Stimulated activated CD8-positive, alpha-beta memory T cell treated with anti-CD3 and anti-CD28 coated beads, Interleukin-15, amount 100 ng/mL, for 1 hour (primary cell): ENCODE measurements around the gene HOXD1.

ENCODE experiments used
- DNase-seq: peaks from one replicate; pipeline ENCODE4 v3.0.0-alpha.2; 2020; ENCODE audit warnings: low read depth

Gene HOXD1

DNA sequence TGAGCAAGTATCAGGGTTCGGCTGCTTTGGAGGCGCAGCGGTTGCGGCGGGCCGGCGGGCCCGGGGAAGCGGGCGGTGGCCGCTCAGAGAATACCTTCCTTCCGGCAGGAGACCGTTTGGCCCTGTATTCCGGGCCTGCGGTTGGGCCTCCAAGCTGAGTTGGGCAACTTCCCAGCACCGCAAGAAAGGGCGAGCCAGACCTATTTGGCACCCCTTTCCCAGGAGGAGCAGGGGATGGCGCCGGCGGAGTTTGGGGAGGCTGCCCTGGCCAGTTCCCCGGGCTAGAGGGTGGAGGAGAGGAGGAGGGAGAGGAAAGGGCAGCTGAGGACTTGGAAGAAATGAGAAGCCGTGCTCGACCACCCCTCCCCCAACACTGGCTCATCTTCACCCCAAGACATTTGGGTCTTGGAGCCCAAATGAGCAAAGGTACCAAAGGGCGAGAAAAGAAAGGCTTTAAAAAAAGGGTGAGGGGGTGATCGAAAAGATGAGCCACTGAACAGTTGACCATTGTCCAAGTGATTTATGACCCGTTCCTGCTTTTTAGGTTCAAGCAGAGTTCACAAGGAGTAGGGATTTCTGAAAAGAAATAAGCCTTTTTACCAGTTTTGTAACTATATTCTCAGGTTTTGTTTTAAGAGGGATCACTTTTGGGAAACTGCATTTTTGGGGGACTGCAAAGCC, 23.0 kb upstream of the HOXD1 start:
- no peak for DNase-seq

DNA sequence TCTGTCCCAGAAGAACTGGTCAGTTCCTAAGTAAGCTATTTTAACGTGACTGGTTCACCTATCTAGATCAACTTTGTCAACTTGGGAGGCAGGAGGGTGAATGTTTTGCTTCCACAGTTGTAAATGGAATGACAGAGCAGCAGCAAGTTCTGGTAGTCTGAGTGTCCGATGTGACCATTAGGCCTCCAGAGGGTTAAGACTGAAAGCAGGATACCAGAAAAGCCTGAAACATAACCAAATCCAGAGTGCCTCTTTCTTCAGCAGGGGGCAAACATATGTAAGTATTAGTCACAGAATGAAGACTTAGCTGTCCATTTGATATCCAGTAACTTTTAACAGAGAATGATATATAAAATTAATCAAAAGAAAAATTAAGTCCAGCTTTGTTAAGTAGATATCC, 22.2 kb upstream of the HOXD1 start:
- DNase-seq = no peak

DNA sequence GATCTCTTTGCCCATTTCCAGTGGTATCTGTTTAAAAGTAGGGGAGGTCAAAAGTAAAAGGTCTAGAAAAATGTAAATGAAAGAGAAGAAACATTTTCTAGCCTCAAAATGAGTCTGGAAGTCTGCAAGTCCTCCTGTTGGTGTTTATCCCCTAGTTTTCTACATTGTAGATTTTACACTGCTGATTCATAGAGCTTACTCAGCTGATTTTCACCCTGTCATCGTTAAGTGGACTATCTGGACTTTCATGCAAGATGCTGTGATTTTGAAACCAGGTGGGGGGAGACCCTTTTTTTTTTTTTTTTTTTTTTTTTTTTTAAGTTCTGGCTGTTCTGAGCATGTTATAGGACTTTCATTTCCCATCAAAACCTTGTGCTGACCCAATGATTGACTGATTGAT, 21.1 kb upstream of the HOXD1 start:
- no peak for DNase-seq

DNA sequence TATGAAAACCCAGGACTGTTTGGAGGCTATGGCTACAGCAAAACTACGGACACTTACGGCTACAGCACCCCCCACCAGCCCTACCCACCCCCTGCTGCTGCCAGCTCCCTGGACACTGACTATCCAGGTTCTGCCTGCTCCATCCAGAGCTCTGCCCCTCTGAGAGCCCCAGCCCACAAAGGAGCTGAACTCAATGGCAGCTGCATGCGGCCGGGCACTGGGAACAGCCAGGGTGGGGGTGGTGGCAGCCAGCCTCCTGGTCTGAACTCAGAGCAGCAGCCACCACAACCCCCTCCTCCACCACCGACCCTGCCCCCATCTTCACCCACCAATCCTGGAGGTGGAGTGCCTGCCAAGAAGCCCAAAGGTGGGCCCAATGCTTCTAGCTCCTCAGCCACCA, 19.3 kb upstream of the HOXD1 start:
- no peak for DNase-seq

DNA sequence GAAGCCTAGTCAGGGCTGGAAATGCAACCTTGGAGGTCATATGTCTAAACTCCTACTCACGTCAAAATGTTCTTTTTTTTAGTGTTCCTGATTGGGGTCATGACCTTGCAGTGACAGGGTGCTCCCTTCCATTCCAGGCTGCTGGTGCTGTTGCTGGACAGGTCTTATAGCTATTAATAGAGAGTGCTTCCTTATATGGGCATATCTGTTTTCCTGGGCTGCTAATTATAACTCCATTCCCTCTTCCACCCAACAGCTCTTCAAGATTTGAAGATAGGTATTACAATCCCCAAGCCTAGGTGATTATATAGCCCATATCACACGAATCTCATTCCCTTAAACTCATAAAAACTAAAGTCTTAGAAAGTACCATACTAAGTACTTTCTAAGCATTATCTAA, 18.8 kb upstream of the HOXD1 start:
- DNase-seq = no peak

DNA sequence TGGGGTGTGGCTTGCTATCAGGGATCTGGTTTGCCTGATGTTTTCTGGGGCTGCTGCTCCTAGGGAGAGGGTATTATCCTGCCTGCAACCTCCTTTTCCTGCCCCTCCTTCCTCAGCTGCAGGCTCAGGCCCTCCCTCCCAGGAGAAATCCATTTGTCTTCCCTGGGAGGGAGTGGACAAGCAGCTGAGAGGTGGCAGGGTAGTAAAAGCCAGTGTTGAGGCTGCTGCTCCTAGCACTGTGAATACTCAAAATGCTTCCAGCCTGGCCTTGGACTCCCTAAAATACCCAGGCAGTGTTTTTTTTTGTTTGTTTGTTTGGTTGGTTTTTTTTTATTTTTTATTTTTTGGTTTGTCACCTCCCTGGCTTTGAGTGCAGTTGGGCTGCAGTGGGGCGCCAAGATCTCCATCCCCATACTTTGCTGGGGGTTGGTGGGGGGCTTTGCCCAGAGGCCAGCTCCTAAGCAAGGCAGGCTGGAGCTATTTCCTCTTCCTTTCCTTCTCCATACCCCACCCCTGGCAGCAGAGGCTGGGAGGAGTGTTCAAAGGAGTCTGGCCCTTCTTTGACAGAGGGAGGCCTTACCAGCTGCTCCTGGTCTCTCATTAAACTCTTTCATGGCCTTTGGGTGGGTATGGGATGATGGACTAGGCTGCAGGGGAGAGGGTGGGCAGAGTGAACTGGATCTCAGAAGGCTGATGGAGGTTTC, 17.7 kb upstream of the HOXD1 start:
- no peak for DNase-seq

DNA sequence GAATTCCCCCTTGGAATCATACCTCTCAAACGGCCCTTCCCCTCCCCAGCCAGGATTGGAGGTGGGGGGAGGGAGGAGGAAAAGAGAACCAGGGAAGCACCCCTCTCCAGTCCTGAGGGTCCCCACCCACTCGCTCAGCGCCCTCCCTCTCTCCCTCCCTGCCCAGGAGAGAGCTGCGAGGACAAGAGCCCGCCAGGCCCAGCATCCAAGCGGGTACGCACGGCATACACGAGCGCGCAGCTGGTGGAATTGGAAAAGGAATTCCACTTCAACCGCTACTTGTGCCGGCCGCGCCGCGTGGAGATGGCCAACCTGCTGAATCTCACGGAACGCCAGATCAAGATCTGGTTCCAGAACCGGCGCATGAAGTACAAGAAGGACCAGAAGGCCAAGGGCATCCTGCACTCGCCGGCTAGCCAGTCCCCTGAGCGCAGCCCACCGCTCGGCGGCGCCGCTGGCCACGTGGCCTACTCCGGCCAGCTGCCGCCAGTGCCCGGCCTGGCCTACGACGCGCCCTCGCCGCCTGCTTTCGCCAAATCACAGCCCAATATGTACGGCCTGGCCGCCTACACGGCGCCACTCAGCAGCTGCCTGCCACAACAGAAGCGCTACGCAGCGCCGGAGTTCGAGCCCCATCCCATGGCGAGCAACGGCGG, 17.0 kb upstream of the HOXD1 start:
- no peak for DNase-seq

DNA sequence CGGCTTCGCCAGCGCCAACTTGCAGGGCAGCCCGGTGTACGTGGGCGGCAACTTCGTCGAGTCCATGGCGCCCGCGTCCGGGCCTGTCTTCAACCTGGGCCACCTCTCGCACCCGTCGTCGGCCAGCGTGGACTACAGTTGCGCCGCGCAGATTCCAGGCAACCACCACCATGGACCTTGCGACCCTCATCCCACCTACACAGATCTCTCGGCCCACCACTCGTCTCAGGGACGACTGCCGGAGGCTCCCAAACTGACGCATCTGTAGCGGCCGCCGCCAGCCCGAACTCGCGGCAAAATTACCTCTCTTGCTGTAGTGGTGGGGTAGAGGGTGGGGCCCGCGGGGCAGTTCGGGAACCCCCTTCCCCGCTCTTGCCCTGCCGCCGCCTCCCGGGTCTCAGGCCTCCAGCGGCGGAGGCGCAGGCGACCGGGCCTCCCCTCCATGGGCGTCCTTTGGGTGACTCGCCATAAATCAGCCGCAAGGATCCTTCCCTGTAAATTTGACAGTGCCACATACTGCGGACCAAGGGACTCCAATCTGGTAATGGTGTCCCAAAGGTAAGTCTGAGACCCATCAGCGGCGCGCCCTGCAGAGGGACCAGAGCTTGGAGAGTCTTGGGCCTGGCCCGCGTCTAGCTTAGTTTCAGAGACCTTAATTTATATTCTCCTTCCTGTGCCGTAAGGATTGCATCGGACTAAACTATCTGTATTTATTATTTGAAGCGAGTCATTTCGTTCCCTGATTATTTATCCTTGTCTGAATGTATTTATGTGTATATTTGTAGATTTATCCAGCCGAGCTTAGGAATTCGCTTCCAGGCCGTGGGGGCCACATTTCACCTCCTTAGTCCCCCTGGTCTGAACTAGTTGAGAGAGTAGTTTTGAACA, 16.2 kb upstream of the HOXD1 start:
- DNase-seq = no peak

DNA sequence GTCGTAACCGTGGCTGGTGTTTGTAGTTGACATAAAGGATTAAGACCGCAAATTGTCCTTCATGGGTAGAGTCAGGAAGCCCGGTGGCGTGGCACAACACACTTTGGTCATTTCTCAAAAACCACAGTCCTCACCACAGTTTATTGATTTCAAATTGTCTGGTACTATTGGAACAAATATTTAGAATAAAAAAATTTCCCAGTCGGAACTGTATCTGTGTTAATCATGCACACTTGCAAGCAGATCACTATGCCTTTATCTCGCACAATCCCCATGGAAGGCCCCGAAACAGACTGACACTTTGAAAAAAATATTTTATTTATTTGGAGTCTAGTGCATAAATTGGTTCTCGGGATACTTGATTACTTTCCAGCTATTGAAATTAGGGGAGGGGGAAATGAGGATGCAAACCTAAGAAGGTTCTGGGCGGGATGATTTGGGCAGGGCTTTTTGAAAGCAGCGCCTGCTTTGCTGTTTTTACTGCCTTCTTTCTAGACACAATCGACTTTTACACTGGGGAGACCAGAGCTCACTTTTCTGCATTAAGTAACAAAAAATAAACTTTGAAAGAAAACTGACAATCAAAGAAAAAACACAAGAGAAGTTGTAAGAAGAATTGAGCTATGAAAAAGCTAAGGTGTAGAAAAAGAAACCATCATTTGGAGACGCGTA, 15.4 kb upstream of the HOXD1 start:
- DNase-seq = no peak

DNA sequence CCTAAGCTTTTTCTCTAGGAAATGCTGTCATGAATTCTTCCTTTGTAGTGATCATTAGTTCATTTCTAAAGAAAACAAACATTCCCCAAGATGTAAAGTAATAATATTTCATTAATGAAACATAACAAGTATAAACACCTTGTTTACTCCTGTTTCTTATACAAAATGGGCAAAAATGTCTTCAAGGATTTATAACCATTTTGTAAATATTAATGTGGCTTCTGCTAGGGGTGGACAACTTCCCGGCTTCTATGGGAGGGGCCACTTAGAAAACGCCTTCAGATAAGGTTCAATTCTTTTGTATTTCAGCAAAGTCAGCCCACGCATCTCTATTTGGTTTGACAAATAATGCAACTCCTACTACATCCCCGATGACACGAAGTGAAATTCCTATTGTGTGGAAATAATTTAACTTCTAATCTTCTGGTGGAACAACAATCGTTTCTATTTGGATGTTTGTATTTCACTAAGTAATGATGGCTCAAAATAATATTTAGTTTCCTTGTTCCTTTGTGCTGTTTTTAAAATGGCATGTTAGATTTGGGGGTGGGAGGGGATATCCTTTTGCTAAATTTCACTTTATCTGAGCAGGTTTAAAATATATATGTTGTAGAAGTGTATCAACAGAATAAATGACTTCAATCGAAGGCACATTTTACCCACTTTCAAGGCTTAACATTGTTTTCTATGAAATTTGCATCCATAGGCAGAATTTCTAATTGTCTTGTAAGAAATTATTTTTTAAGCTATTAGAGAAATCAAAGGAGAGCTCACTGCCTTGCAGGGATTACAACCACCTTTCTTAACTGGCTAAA, 14.7 kb upstream of the HOXD1 start:
- no peak for DNase-seq

DNA sequence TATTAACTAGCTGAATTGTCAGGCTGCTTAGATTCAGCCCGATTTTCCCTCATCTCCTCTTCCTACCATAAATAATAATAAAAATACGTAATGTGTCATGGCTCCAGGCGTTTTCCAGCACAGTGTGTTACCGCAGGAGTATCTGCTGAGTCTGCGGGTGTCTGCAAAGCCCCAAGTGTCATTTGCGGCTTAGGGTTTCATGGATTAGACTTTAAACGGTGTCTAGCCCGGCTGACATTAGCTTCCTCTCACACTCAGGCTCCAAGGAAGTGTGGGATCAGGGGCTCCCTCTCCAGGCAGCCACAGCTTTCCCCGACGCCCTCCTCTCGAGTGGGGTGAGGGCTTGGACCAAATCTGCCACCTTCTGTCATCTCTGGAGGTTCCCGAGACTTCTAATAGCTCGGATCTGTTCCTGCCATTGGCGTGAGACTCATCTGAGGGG, 14.1 kb upstream of the HOXD1 start:
- DNase-seq = no peak

DNA sequence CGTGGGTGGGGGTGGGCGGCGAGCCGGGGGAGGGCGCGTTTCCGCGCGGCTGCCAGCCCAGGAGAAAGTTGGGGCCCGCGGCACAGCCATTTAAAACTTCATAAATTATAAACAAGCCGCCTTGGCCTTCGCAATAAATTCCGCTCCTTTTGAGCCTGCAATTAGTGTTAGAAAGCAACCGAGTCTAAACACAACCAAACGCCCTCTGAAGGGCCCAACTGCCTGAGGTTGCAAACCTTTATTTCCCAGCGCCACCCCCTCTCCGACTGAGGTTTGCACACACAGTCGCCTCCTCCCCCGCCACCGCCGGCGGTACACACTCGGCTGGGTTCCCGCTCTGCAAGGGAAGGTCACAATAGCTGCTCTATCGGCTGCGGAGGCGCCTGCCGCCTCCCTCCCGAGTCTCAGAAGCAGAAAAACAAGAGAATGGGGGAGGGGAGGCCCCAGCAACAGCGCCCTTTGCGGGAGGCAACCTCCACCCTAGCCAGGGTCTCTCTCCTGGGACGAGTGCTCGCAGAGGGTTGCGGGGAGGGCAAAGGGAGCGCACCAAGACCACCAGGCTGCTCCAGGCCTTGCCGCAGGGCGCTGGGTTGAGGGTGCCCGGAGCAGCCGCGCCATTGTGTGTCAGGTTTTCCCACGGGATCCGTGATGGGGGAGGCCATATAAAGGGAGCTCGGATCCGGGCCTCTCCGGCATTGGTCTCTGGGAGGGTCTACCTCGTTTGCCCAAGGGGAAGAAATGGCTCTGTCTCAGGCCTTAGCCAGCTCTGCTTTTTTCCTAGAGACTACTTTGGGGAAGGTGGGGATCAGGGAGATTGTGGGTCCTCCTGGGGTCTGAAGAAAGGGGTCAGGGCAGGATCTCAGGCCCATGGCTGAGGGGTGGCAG, 13.4 kb upstream of the HOXD1 start:
- no peak for DNase-seq

DNA sequence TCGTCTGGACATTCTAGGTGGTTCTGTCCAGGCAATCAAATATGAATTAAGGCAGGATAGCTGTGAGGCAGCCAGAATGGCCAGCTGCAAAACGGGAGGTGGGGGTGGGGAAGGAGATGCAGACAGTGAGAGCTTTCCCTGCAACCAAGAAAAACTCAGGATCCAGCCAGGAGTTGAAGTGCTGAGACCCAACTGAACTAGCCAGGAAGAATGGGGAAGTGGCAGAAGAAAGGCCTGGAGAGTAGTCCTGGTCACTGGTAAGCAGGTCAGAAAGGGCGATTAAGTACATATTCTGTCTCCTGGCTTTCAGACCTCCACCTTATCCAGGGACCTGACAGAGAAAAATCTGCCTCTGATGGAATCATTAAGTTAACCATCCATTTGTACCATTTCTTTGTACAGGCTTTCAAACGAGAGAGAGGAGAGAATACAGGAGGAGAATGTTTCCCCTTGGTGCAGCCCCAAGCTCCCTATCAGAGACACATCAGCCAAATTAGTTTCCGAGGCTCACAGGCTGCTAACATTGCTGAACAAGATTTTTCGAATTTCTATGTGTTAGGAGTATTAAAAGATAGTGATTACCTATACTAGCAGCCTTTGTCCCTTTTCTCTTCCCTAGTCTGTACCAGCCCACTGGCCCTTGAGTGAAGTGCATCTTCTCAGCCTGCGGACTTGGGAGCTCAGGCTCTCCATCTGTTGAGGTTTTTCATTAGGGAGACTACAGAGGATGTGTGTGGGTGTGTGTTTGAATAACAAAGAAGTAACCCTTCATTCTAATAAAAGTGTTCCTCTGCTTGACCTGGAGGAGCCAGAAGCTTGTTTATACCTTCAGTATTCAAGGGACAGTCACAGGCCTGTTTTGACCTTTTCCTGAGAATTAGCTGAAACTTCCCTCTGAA, 12.5 kb upstream of the HOXD1 start:
- no peak for DNase-seq

DNA sequence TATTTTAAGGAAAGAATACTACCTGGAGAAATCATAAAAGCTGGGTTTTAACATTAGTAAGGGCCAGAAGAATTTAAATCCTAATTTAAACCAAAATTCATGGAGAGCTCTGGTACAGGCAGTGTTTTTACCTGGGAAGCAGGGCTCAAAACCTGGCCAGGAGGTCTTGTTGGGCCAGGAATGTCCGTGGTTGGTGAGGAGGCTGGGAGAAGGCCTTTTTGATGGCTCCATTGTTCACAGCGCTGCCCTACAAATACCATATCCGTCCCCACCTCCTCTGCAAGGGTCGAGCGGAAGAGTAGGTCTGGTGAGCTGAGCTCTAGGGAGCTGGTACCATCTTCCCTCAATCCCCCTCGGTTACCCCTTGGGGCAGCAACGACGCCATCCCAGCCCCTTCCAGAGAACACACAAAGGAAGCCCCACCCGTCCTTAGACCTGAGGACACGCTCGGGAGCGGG, 10.9 kb upstream of the HOXD1 start:
- DNase-seq = no peak

DNA sequence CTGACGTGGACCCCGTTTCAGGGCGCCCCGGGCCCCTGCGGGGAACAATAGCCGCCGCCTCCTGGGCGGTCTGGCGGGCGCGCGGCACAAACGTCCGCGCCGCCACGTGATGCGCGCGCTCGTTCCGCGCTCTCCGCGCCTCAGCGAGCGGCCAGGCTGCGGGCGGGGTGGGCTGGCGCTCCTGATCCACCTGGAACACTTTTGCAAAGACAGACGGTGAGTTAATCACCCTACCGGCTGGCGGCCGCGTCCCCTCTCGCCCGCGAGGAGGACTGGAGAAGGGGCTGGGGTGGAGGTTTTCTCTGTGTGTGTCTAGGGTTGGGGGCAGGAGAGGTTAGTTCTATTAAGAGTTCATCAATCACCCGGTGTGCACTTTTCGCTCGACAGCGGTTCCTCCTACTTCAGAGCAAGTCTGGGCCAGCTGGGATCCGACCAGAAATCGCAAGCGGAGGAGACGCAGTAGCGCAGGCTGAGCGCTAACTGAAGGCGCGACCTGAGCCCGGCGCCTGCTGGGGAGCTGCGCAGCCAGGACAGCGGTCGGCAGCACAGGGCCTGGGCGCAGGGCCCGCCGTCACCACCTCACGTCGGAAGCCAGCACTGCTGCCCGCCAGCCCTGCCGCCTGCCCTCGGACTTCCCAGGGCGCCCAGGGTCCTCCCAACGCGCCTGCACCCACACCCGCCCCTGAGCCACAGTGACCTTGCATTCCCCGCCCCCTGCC, 10.3 kb upstream of the HOXD1 start:
- DNase-seq = no peak

DNA sequence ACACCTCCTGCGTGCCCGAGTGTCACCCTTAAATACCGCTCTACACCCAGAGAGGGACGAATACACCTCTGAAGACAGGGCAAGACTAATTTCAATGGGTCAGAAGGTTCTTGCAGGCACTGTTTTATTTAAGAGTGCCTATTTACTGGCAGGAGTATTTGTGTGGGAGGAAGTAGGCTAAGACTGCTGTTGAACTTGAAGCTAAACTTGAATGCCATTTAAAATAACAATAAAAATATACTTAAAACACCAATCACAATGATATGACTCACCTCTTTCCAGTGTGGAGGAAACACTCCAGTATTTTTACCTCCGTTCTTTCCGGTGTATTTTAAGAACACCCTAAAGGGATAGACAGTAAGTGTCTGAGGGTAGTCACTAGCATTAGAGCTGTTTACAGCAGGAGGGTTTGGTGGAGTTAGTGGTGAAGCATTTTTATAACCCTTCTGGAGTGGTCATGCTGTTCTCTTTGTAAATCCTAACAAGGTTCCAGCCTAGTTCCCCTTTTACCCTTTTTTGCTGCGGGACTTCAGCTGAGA, 9.6 kb upstream of the HOXD1 start:
- DNase-seq = no peak

DNA sequence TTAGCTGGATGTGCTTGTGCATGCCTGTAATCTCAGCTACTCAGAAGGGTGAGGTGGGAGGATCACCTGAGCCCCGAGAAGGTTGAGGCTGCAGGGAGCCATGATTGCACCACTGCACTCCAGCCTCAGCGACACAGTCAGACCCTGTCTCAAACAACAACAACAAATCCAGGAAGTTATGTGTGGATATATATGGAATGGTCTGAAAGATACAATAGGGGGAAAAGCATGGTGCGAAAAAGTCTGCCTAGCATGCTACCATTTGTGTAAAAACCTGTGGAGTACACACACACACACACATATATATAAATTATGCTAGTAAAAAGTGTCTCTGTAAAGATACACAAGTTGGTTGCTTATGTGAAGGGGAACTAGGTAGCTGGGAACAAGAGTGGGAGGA, 6.9 kb upstream of the HOXD1 start:
- no peak for DNase-seq

DNA sequence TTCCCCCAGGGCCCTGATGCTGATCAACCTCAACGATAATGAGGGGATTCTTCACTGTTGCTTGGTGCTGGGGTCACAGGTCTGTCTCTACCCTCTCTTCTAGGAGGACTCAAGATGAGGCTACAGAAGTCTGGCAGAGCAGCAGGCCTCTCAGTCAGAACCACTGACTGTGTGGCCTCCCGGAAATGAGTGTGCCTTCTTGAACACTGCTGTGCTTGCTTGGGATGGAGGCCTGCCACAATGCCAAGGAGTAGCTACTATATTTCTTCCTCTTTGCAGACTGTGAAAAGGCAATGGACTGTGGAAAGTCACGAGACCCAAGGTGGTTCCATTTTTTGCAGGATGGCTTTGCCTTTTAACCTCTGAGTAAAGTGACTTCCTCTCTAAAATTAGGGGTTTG, 5.8 kb upstream of the HOXD1 start:
- no peak for DNase-seq
